Neural progenitor cell (in vitro differentiated cells): ENCODE data around the gene TTYH1. TPM values are rescaled to one million over a fixed set of nuclear protein-coding genes. Genes with fewer than 3 reads are reported as not detected.
"Not testable (repeated sequence)": the region's sequence is repeated elsewhere in the genome, so short reads cannot be mapped to it uniquely, and the experiment has no call there.

Source experiments
- DNase-seq: peaks from one replicate; pipeline ENCODE4 v3.0.0-alpha.2; 2016; ENCODE audit warnings: low spot score
- H2AFZ ChIP-seq: fragments of 200-600 bp; sonication (generic); replicated peaks from 2 replicates; pipeline ENCODE4 v1.6.1; 2016; ENCODE audit warnings: antibody characterized with exemption
- H3F3A ChIP-seq: fragments of 200-600 bp; sonication (generic); 2 replicates; pipeline ENCODE4 v1.6.1; 2016; ENCODE audit warnings: antibody characterized with exemption, low read depth
- H3K27ac ChIP-seq: fragments of 200-600 bp; sonication (generic); 2 replicates; pipeline ENCODE4 v1.5.1; 2016; ENCODE audit warnings: mild to moderate bottlenecking
- H3K27me3 ChIP-seq: fragments of 200-600 bp; sonication (generic); 2 replicates; pipeline ENCODE4 v1.6.1; 2016; ENCODE audit warnings: mild to moderate bottlenecking, moderate library complexity
- H3K36me3 ChIP-seq: fragments of 200-600 bp; sonication (generic); 2 replicates; pipeline ENCODE4 v1.5.1; 2016
- H3K4me1 ChIP-seq: fragments of 200-600 bp; sonication (generic); 2 replicates; pipeline ENCODE4 v1.6.1; 2016; ENCODE audit warnings: mixed run types
- H3K4me2 ChIP-seq: fragments of 200-600 bp; sonication (generic); 2 replicates; pipeline ENCODE4 v1.6.1; 2016
- H3K4me3 ChIP-seq: fragments of 200-600 bp; sonication (generic); 2 replicates; pipeline ENCODE4 v1.5.1; 2016
- H3K79me2 ChIP-seq: fragments of 200-600 bp; sonication (generic); 2 replicates; pipeline ENCODE4 v1.6.1; 2016; ENCODE audit warnings: low read depth
- H3K9ac ChIP-seq: fragments of 200-600 bp; sonication (generic); 2 replicates; pipeline ENCODE4 v1.6.1; 2016
- H3K9me3 ChIP-seq: fragments of 200-600 bp; sonication (generic); 2 replicates; pipeline ENCODE4 v1.5.1; 2016; ENCODE audit warnings: low read depth
- H4K20me1 ChIP-seq: fragments of 200-600 bp; sonication (generic); 2 replicates; pipeline ENCODE4 v1.6.1; 2016; ENCODE audit warnings: low read depth
- H3K27ac Mint-ChIP-seq: 3 replicates; pipeline ENCODE4 v1.8.0; 2021; ENCODE audit warnings: mixed read lengths
- H3K27me3 Mint-ChIP-seq: 2 replicates; pipeline ENCODE4 v1.8.0; 2022; ENCODE audit warnings: low read depth, mild to moderate bottlenecking, inconsistent platforms, moderate library complexity, mixed read lengths; ENCODE audit not compliant: insufficient read depth
- H3K36me3 Mint-ChIP-seq: 3 replicates; pipeline ENCODE4 v1.8.0; 2021; ENCODE audit warnings: mixed read lengths
- H3K4me1 Mint-ChIP-seq: 3 replicates; pipeline ENCODE4 v1.8.0; 2021; ENCODE audit warnings: mixed read lengths
- H3K4me3 Mint-ChIP-seq: 3 replicates; pipeline ENCODE4 v1.8.0; 2021; ENCODE audit warnings: mild to moderate bottlenecking, moderate library complexity, mixed read lengths
- H3K9me3 Mint-ChIP-seq: 3 replicates; pipeline ENCODE4 v1.8.0; 2020; ENCODE audit warnings: mixed read lengths
- EZH2 ChIP-seq: fragments of 200-600 bp; sonication (generic); IDR thresholded peaks from 2 replicates; pipeline ENCODE4 v1.6.1; 2017; ENCODE audit warnings: antibody characterized with exemption, mild to moderate bottlenecking, moderate library complexity
- EZH2phosphoT487 ChIP-seq: fragments of 200-600 bp; sonication (generic); IDR thresholded peaks from 2 replicates; pipeline ENCODE4 v1.6.1; 2017; ENCODE audit warnings: antibody characterized with exemption
- total RNA-seq: library from RNA; depleted of rRNA; stranded (reverse); fragments of >200 nt; gene quantifications from 2 replicates; pipeline ENCODE4 v1.2.3, GENCODE V29; 2015; ENCODE audit warnings: low replicate concordance
- TF ChIP-seq, protein P1 (sequence below): fragments of 200-600 bp; sonication (generic); IDR thresholded peaks from 2 replicates; pipeline ENCODE4 v1.5.1; 2017; ENCODE audit warnings: antibody characterized with exemption, mild to moderate bottlenecking

The TTYH1 gene
- 34.2 and 128 TPM in 2 replicates for total RNA-seq

DNA sequence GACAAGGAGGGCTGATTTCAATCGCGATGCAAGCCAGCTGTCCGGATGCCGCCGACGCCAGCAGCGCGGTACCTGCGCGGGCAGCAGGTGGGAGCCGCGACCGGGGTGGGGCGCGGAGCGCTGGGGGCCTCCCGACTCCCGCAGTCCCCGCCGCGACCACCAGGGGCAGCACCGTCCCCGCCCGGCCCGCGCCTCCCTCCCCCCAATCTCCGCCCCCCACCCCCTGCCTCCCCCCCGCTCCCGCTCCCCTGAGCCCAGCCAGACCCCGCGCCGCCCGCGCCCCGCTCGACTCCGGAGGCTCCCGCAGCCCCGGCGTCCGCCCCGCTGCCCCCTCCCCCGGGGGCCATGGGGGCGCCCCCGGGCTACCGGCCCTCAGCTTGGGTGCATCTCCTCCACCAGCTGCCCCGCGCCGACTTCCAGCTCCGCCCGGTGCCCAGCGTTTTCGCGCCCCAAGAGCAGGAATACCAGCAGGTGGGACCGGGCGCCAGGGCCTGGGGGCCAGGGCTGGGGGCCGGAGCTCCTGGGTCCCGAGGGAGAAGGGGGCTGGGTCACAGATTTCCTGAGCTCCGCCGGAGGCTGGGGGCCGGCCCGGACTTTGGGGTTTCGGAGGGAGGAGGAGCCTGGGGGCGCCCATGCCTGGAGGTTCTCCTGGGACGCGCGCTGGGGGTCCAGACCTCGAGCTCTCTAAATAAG is at the start of gene TTYH1:
Gene TTYH1 (plus strand): TSS at position 257 of the 693 bp plus-strand sequence. CDS start 89 bp downstream, at position 346.
- peaks cover 30% of the 10 kb centered on the region for H3F3A ChIP-seq
- peak within 1 kb of the TSS; percentile 67 for H3K27ac ChIP-seq
- H3K4me2 ChIP-seq: peak within 1 kb of the TSS; percentile 99
- H3K4me1 ChIP-seq: peaks cover 34% of the 10 kb centered on the region
- no peak for TF ChIP-seq EZH2phosphoT487
- TF ChIP-seq, protein P1, sequence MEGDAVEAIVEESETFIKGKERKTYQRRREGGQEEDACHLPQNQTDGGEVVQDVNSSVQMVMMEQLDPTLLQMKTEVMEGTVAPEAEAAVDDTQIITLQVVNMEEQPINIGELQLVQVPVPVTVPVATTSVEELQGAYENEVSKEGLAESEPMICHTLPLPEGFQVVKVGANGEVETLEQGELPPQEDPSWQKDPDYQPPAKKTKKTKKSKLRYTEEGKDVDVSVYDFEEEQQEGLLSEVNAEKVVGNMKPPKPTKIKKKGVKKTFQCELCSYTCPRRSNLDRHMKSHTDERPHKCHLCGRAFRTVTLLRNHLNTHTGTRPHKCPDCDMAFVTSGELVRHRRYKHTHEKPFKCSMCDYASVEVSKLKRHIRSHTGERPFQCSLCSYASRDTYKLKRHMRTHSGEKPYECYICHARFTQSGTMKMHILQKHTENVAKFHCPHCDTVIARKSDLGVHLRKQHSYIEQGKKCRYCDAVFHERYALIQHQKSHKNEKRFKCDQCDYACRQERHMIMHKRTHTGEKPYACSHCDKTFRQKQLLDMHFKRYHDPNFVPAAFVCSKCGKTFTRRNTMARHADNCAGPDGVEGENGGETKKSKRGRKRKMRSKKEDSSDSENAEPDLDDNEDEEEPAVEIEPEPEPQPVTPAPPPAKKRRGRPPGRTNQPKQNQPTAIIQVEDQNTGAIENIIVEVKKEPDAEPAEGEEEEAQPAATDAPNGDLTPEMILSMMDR: peak; percentile 65
- Mint-ChIP-seq H3K9me3 (peaks cover 8% of the 10 kb centered on the region), H3K4me1 (peaks cover 36% of the 10 kb centered on the region), H3K27me3 (peaks cover 18% of the 10 kb centered on the region), H3K4me3 (peak within 1 kb of the TSS; percentile 87), H3K27ac (peak within 1 kb of the TSS; percentile 83), H3K36me3 (peaks cover 12% of the 10 kb centered on the region)
- peaks cover 46% of the 10 kb centered on the region for H3K79me2 ChIP-seq
- peaks cover 17% of the 10 kb centered on the region for H4K20me1 ChIP-seq
- H3K9ac ChIP-seq: peak within 1 kb of the TSS; percentile 61
- DNase-seq: peak; percentile 78
- no peak within 1 kb of the TSS for H2AFZ ChIP-seq
- peak within 1 kb of the TSS; percentile 100 for H3K4me3 ChIP-seq
- no peaks in the 10 kb centered on the region for H3K9me3 ChIP-seq
- no peaks in the 10 kb centered on the region for H3K36me3 ChIP-seq
- H3K27me3 ChIP-seq: peaks cover 11% of the 10 kb centered on the region

DNA sequence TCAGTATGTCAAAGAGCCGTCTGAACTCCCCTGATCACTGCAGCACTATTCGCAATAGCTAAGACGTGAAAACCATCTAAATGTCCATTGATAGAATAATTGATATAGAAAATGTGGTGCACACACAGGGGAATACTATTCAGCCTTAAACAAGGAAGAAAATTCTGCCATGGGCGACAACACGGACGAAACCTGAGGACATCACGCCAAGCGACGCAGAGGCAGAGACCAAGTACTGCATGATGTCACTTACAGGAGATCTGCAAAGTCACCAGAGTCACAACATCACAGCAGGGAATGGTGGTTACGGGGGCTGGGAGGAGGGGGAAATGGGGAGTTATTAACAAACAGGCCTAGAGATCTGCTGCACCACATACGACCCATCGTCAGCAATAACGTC is 49.5 kb upstream of the TTYH1 start:
- H3K27me3 Mint-ChIP-seq, H2AFZ ChIP-seq, H3K9ac ChIP-seq, H3K36me3 ChIP-seq, H3K9me3 ChIP-seq, H4K20me1 ChIP-seq, H3F3A ChIP-seq, H3K9me3 Mint-ChIP-seq, H3K27ac ChIP-seq, H3K27ac Mint-ChIP-seq, DNase-seq, H3K4me1 ChIP-seq, H3K36me3 Mint-ChIP-seq, H3K27me3 ChIP-seq, H3K4me3 ChIP-seq, H3K79me2 ChIP-seq, H3K4me1 Mint-ChIP-seq, H3K4me2 ChIP-seq, H3K4me3 Mint-ChIP-seq: not testable (repeated sequence)

DNA sequence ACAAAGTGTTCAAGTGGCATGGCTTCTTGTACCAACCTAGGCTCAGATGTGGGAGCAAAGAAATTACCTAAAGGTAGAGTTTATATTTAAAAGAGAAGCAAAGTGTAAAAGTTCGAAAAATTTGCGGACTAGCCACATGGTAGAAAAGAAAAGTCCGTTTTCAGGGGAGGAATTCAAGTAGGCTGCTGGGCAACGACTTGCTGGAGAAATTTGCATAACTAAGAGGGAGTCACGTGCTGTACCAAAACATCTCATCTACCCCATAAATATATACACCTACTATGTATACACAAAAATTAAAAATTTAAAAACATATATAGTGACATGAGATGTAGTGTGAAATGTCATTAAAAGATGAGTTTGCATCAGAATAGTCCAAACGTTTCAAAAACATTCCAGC is 48.5 kb upstream of the TTYH1 start:
- Histone ChIP-seq H3K4me3 (no peak overlapping the region), H3K27ac (no peak overlapping the region), H3K79me2 (no peaks in the 10 kb centered on the region), H3K9me3 (no peaks in the 10 kb centered on the region), H3F3A (no peaks in the 10 kb centered on the region), H3K4me1 (no peaks in the 10 kb centered on the region), H2AFZ (no peak overlapping the region), H4K20me1 (no peaks in the 10 kb centered on the region), H3K27me3 (peaks cover 6% of the 10 kb centered on the region), H3K36me3 (no peaks in the 10 kb centered on the region), H3K4me2 (no peak overlapping the region), H3K9ac (no peak overlapping the region)
- H3K9me3 Mint-ChIP-seq: no peaks in the 10 kb centered on the region
- H3K27ac Mint-ChIP-seq: no peak overlapping the region
- TF ChIP-seq, protein P1: no peak
- no peak for TF ChIP-seq EZH2phosphoT487
- TF ChIP-seq EZH2: no peak
- no peaks in the 10 kb centered on the region for H3K36me3 Mint-ChIP-seq
- H3K27me3 Mint-ChIP-seq: peaks cover 3% of the 10 kb centered on the region
- no peak for DNase-seq
- no peak overlapping the region for H3K4me3 Mint-ChIP-seq
- no peaks in the 10 kb centered on the region for H3K4me1 Mint-ChIP-seq

DNA sequence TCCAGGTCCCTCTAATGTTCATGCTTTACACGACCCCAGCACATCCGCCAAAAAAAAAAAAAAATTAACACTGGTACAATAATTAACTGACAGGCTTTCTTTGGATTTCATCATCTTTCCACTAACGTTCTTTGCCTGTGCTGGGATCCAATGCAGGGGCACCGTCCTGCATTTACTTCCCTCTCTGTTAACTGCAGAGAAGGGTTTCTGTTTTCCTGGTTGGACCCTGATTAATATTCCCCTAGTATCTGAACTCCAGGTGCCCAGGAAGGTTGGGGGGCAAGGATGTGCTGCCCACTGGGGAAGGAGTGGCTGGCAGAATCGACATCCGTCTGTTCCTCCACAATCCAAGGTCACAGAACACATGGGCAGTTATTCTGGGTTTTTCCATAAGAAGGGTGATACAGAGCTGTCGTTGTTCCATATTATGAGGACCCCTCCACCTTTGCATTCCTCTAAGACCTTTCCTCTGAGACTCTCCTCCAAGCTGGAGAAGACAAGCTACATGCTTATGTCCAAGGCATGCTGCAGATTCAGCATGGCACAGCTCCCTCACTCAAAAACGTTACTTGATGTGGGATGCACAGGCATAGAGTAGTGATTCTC is 46.1 kb upstream of the TTYH1 start:
- Histone ChIP-seq H3K27ac (no peak overlapping the region), H3K9ac (no peak overlapping the region), H3K36me3 (no peaks in the 10 kb centered on the region), H4K20me1 (no peaks in the 10 kb centered on the region), H3K9me3 (no peaks in the 10 kb centered on the region), H3K27me3 (peaks cover 6% of the 10 kb centered on the region), H3K79me2 (no peaks in the 10 kb centered on the region), H3K4me2 (no peak overlapping the region), H2AFZ (no peak overlapping the region), H3K4me3 (no peak overlapping the region), H3K4me1 (no peaks in the 10 kb centered on the region), H3F3A (no peaks in the 10 kb centered on the region)
- peaks cover 9% of the 10 kb centered on the region for H3K27me3 Mint-ChIP-seq
- no peak for DNase-seq
- peaks cover 2% of the 10 kb centered on the region for H3K9me3 Mint-ChIP-seq
- TF ChIP-seq, protein P1: no peak
- TF ChIP-seq EZH2phosphoT487: no peak
- TF ChIP-seq EZH2: no peak
- no peak overlapping the region for H3K4me3 Mint-ChIP-seq
- no peaks in the 10 kb centered on the region for H3K36me3 Mint-ChIP-seq
- no peak overlapping the region for H3K27ac Mint-ChIP-seq
- no peaks in the 10 kb centered on the region for H3K4me1 Mint-ChIP-seq

DNA sequence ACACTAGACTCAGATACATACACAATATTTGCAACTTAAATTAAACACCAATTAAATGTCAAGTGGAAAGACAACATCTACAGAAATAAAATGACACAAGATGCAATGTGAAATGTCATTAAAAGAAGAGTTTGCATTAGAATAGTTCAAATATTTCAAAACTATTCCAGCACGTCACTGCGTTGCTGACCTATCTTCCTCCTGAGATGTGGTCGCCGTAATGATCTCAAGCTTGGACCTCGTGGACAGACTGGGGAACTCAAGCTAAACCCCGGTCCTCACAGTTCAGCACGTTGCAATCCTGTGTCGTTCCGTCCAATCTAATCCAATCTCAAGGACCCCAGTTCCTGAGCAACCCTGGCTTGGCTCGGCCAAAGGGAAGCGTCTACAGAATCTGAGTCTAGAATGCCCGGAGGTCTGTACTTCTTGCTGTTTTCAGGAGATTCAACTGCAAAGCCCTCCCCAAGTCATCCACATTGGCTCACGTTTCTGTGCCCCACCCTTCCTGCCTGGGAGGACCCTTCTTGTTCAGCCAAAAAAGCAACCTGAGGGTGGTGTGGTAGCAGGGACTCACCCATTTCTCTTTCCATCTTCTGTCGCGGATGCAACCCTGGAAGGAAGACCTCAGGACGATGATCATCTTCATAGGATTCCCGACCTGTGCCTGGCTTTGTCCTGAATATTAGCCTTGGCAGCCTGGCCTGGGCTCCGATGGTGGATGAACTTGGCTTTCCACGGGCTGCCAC is 45.4 kb upstream of the TTYH1 start:
- H3K4me1 ChIP-seq, H3K79me2 ChIP-seq, H3K27me3 Mint-ChIP-seq, H3K36me3 Mint-ChIP-seq, H3K27me3 ChIP-seq, DNase-seq, H2AFZ ChIP-seq, H3K9me3 Mint-ChIP-seq, H3K4me3 ChIP-seq, H3K36me3 ChIP-seq, H3K4me2 ChIP-seq, H3K9ac ChIP-seq, H3K4me1 Mint-ChIP-seq, H3F3A ChIP-seq, H3K27ac ChIP-seq, H4K20me1 ChIP-seq, H3K4me3 Mint-ChIP-seq, H3K9me3 ChIP-seq, H3K27ac Mint-ChIP-seq: not testable (repeated sequence)
